Skeletal muscle satellite cell (primary cell): Measurements from ENCODE around the gene DNAAF3. TPM values are rescaled to one million over a fixed set of nuclear protein-coding genes. Genes with fewer than 3 reads are reported as not detected.
"Not testable (repeated sequence)": the region's sequence is repeated elsewhere in the genome, so short reads cannot be mapped to it uniquely, and the experiment has no call there.

ENCODE experiments used
- H3K27me3 ChIP-seq: 2 replicates; pipeline ENCODE4 v1.7.0; 2013; ENCODE audit warnings: low read length; ENCODE audit not compliant: control insufficient read depth, insufficient read depth
- H3K36me3 ChIP-seq: 2 replicates; pipeline ENCODE4 v1.7.0; 2013; ENCODE audit warnings: mild to moderate bottlenecking, control low read depth, low read length; ENCODE audit not compliant: insufficient read depth
- H3K4me1 ChIP-seq: 2 replicates; pipeline ENCODE4 v1.7.0; 2013; ENCODE audit warnings: low read length; ENCODE audit not compliant: control insufficient read depth, insufficient read depth
- H3K4me2 ChIP-seq: 2 replicates; pipeline ENCODE4 v1.7.0; 2013; ENCODE audit warnings: mild to moderate bottlenecking, low read length
- H3K4me3 ChIP-seq: 2 replicates; pipeline ENCODE4 v1.7.0; 2013; ENCODE audit warnings: low read length
- H3K9ac ChIP-seq: 2 replicates; pipeline ENCODE4 v1.7.0; 2013; ENCODE audit warnings: mild to moderate bottlenecking, low read depth, low read length, moderate library complexity
- H3K9me3 ChIP-seq: replicated peaks from 2 replicates; pipeline ENCODE4 v1.7.0; 2013; ENCODE audit warnings: mild to moderate bottlenecking, control low read depth, low read length
- total RNA-seq: library from RNA; depleted of rRNA; stranded (reverse); fragments of >200 nt; gene quantifications from 2 replicates; pipeline ENCODE4 v1.2.3, GENCODE V29; 2012; rRNA removed

Gene DNAAF3
- total RNA-seq: 0.66 and 0.76 TPM in 2 replicates

DNA sequence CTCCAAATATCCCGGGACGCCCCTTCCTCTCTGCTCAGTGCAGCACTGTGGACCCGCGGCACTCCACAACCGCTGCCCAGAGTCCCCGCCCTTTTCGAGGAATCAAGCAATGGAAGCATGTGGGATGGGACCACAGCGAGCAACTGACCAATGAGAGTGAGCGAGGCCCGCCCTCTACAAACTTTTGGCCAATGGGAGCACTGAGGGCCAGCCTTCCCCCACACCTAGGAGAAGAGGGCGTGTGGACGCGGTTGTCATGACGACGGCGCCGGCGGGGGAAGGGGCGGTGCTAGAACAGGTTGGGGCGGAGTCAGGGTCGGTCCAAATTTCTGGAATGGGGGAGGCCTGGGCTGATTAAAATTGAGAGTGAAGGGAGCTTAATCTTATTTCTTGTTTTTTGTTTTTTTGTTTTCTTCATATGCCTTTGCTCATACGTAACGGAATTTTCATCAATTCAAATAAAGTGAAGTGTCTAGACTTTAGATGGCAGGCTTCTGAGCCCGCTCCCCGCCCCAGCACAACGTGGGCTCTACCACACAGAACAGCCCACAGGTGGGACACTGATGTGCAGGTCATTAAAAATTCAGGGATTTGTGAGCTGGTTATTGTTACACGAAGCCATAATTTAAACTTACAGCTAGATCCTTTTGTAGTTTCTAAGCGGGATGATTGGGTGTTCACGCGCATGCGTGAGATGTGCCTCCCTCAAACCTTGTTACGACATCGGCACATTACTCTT is at the start of gene DNAAF3:
Gene DNAAF3 (minus strand): TSS at position 84 of the 739 bp plus-strand sequence. CDS start 200 bp downstream, outside the sequence.
- Histone ChIP-seq H3K4me2 (peak within 1 kb of the TSS; percentile 89), H3K36me3 (no peaks in the 10 kb centered on the region), H3K4me1 (peaks cover 5% of the 10 kb centered on the region), H3K27me3 (peaks cover 35% of the 10 kb centered on the region), H3K9ac (no peak within 1 kb of the TSS), H3K4me3 (peak within 1 kb of the TSS; percentile 72), H3K9me3 (no peaks in the 10 kb centered on the region)

DNA sequence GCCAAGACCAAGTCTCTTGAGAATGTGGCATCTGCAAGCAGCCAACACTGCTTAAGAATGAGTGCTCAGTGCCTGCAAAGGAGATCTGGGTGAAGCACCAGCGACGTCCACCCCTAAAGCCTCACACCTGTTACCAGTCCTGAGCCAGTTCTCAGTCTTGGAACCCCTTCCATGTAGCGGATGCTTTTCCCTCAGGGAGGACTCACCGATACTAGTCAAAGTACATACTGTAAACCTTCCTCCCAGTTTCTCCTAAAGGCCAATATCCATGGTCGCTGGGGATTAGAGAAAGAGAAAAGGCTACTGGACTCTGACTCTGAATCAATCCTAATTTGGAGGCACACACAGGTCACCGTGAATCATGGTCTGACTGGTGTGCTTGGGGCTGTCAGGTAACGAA is 47.1 kb upstream of the DNAAF3 start:
- H3K9ac ChIP-seq: no peak overlapping the region
- no peak overlapping the region for H3K4me3 ChIP-seq
- no peaks in the 10 kb centered on the region for H3K27me3 ChIP-seq

GRCh38 chr19:55212447-55212846 is 46.0 kb upstream of the DNAAF3 start:
- no peaks in the 10 kb centered on the region for H3K36me3 ChIP-seq
- H3K9ac ChIP-seq: no peak overlapping the region
- no peak overlapping the region for H3K4me3 ChIP-seq
- H3K9me3 ChIP-seq: no peaks in the 10 kb centered on the region
- H3K4me2 ChIP-seq: no peak overlapping the region
- H3K4me1 ChIP-seq: peaks cover 25% of the 10 kb centered on the region
- H3K27me3 ChIP-seq: no peaks in the 10 kb centered on the region

More for the DNA sequence above, 47.1 kb upstream of the DNAAF3 start:
- H3K4me1 ChIP-seq: peaks cover 25% of the 10 kb centered on the region
- H3K9me3 ChIP-seq: no peaks in the 10 kb centered on the region
- no peaks in the 10 kb centered on the region for H3K36me3 ChIP-seq
- no peak overlapping the region for H3K4me2 ChIP-seq

GRCh38 chr19:55209693-55210472 is 43.5 kb upstream of the DNAAF3 start:
- Histone ChIP-seq H3K4me3 (no peak overlapping the region), H3K36me3 (no peaks in the 10 kb centered on the region), H3K9ac (no peak overlapping the region), H3K27me3 (peaks cover under 1% of the 10 kb centered on the region), H3K4me2 (peak overlapping the region; percentile 16), H3K4me1 (peaks cover 27% of the 10 kb centered on the region), H3K9me3 (no peaks in the 10 kb centered on the region)

DNA sequence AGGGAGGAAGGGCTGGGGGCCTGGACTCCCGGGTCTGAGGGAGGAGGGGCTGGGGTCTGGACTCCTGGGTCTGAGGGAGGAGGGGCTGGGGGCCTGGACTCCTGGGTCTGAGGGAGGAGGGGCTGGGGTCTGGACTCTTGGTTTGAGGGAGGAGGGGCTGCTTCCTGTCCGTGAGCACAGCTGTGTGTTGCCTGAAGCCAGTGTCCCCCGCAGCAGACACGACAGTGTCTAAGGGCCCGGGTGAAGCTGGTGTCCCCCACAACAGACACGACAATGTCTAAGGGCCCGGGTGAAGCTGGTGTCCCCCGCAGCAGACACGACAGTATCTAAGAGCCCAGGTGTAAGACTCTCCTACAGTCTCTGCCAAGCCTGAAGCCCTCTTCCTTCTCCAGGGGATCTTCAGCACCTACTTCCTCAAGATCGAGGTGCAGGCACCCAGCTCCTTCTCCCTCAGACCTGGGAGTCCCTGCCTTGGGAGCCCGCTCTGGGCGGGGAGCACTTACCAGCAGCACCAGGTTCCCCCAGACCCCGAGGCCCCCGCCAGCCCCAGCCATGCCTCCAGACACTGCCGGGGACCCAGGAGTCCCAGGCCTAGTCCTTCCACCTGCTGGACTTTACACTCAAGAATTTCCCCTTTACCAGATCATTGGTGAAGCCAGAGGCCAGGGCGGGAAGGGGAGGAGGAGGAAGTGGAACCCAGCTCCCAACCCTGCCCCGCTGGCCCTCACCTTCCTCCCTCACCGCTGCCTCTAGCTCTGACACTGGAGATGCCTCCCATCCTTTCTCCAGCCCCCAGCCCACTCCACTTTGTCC is 42.7 kb upstream of the DNAAF3 start, which contains the start of gene PTPRH:
Gene PTPRH (minus strand): TSS at position 622 of the 813 bp plus-strand sequence. CDS start 68 bp downstream, at position 554.
- peaks cover 8% of the 10 kb centered on the region for H3K27me3 ChIP-seq
- no peak within 1 kb of the TSS for H3K9ac ChIP-seq
- no peaks in the 10 kb centered on the region for H3K36me3 ChIP-seq
- H3K4me1 ChIP-seq: peaks cover 27% of the 10 kb centered on the region
- H3K4me2 ChIP-seq: peak within 1 kb of the TSS; percentile 16
- no peaks in the 10 kb centered on the region for H3K9me3 ChIP-seq
- H3K4me3 ChIP-seq: no peak within 1 kb of the TSS

GRCh38 chr19:55206664-55207500 is 40.5 kb upstream of the DNAAF3 start:
- peak overlapping the region; percentile 11 for H3K9ac ChIP-seq
- peak overlapping the region; percentile 57 for H3K4me2 ChIP-seq
- H3K36me3 ChIP-seq: no peaks in the 10 kb centered on the region
- H3K27me3 ChIP-seq: peaks cover 15% of the 10 kb centered on the region
- peaks cover 27% of the 10 kb centered on the region for H3K4me1 ChIP-seq
- no peak overlapping the region for H3K4me3 ChIP-seq
- no peaks in the 10 kb centered on the region for H3K9me3 ChIP-seq

GRCh38 chr19:55202199-55202598 is 35.8 kb upstream of the DNAAF3 start:
- H3K9ac ChIP-seq, H3K4me2 ChIP-seq, H3K4me1 ChIP-seq, H3K9me3 ChIP-seq, H3K36me3 ChIP-seq, H3K4me3 ChIP-seq: not testable (repeated sequence)
- H3K27me3 ChIP-seq: peaks cover 32% of the 10 kb centered on the region

GRCh38 chr19:55199620-55200204 is 33.3 kb upstream of the DNAAF3 start:
- Histone ChIP-seq H3K9me3 (no peaks in the 10 kb centered on the region), H3K27me3 (peaks cover 30% of the 10 kb centered on the region), H3K9ac (no peak overlapping the region), H3K36me3 (no peaks in the 10 kb centered on the region), H3K4me3 (no peak overlapping the region), H3K4me1 (no peaks in the 10 kb centered on the region), H3K4me2 (no peak overlapping the region)

- H3K4me1 ChIP-seq: no peaks in the 10 kb centered on the region
- H3K9ac ChIP-seq: no peak overlapping the region
- no peak overlapping the region for H3K4me2 ChIP-seq
- H3K27me3 ChIP-seq: peaks cover 29% of the 10 kb centered on the region
- no peaks in the 10 kb centered on the region for H3K36me3 ChIP-seq
- no peaks in the 10 kb centered on the region for H3K9me3 ChIP-seq
- H3K4me3 ChIP-seq: no peak overlapping the region
These were observed 32.2 kb upstream of the DNAAF3 start for GRCh38 chr19:55198651-55199050.

GRCh38 chr19:55197528-55197927 is 31.1 kb upstream of the DNAAF3 start:
- Histone ChIP-seq H3K4me2 (no peak overlapping the region), H3K27me3 (peaks cover 30% of the 10 kb centered on the region), H3K9ac (no peak overlapping the region), H3K4me1 (no peaks in the 10 kb centered on the region), H3K36me3 (no peaks in the 10 kb centered on the region), H3K9me3 (no peaks in the 10 kb centered on the region), H3K4me3 (no peak overlapping the region)
